ENCODE results near the gene CHURC1. TPM values are rescaled to one million over a fixed set of nuclear protein-coding genes. Genes with fewer than 3 reads are reported as not detected.

Gene CHURC1
- total and polyA plus RNA-seq, 2 of the 8 experiments (the other 6 are each of a cell fraction or from before 2014, with no cell fraction given) = 50.2 to 59.3 TPM

- no peak overlapping the region for H2BK12ac ChIP-seq (ENCODE audit: low read depth, low read length)
Measured at GRCh38 chr14:64899958-64900357, 14.3 kb upstream of the CHURC1 start.

More at GRCh38 chr14:64899958-64900357, 14.3 kb upstream of the CHURC1 start:
- TF ChIP-seq TAF7 (optimal IDR thresholded peaks at IDR 0.05; ENCODE audit: borderline replicate concordance, low read depth, low read length) (no peak), GTF2F1 (IDR thresholded peaks at IDR 0.05; ENCODE audit: borderline replicate concordance, low read depth, low read length) (no peak), BCL11A (IDR thresholded peaks at IDR 0.05; ENCODE audit: low read depth in 2 of 2, low read length in 2 of 2) (no peak), ATF3 (IDR thresholded peaks at IDR 0.05; ENCODE audit: insufficient read depth, low read depth, low read length) (no peak), CBX8 (IDR thresholded peaks at IDR 0.05; ENCODE audit: borderline replicate concordance, low read depth, low read length) (no peak), CTBP2 (IDR thresholded peaks at IDR 0.05; ENCODE audit: borderline replicate concordance, insufficient read depth, insufficient read length, low read length) (no peak), POU5F1 (IDR thresholded peaks at IDR 0.05; ENCODE audit: low read depth, low read length) (no peak), SAP30 (IDR thresholded peaks at IDR 0.05; ENCODE audit: insufficient read depth, insufficient replicate concordance, low read length) (no peak), CEBPB (IDR thresholded peaks at IDR 0.05; ENCODE audit: low read depth, low read length) (no peak), NRF1 (IDR thresholded peaks at IDR 0.05; ENCODE audit: low read depth, low read length) (no peak), SIN3A (conservative IDR thresholded peaks at IDR 0.05 in 1 of 2, IDR thresholded peaks at IDR 0.05 in 1 of 2; ENCODE audit: low read depth in 1 of 2, low read length in 2 of 2) (no peak), KDM4A (IDR thresholded peaks at IDR 0.05; ENCODE audit: low read depth, low read length, severe bottlenecking) (no peak), HDAC2 (IDR thresholded peaks at IDR 0.05; ENCODE audit: borderline replicate concordance in 1 of 2, low read depth in 2 of 2, low read length in 2 of 2) (no peak)
- H3K14ac ChIP-seq (ENCODE audit: insufficient read length) = no peak overlapping the region
- no peaks in the 10 kb centered on the region for H3K9me3 ChIP-seq (ENCODE audit: insufficient read depth in 2 of 2, low read depth in 1 of 2, low read length in 1 of 2)
- no peaks in the 10 kb centered on the region for H3K79me1 ChIP-seq (ENCODE audit: low read depth, low read length)
- H4K5ac ChIP-seq (ENCODE audit: insufficient read length, low read depth, low read length) = no peak overlapping the region
- H3K4ac ChIP-seq (replicated peaks; ENCODE audit: insufficient read length, low read depth, low read length) = no peak overlapping the region
- no peak overlapping the region for H2BK15ac ChIP-seq (ENCODE audit: low read length)
- H3K79me2 ChIP-seq (ENCODE audit: control insufficient read depth in 1 of 2, insufficient read depth in 2 of 2, low read length in 2 of 2) = no peaks in the 10 kb centered on the region
- H3K36me3 ChIP-seq (ENCODE audit: control insufficient read depth in 2 of 4, insufficient read depth in 4 of 4, low read length in 3 of 4) = no peaks in the 10 kb centered on the region
- H2AFZ ChIP-seq (ENCODE audit: low read length) = no peak overlapping the region
- H3K56ac ChIP-seq (replicated peaks; ENCODE audit: insufficient read length, low read depth, low read length) = no peak overlapping the region
- H3K4me3 ChIP-seq (ENCODE audit: extremely low read depth in 1 of 4, insufficient read depth in 2 of 4, low read depth in 3 of 4, low read length in 4 of 4) = no peak overlapping the region
- H3K4me1 ChIP-seq (replicated peaks in 1 of 4; ENCODE audit: control insufficient read depth in 3 of 4, insufficient read depth in 4 of 4, low read length in 3 of 4) = no peaks in the 10 kb centered on the region
- H3K27ac ChIP-seq (ENCODE audit: low read depth, low read length) = no peak overlapping the region
- DNase-seq (ENCODE audit: low read depth in 1 of 2, low spot score in 2 of 2) (no peak), FAIRE-seq (no peak)
- no peak overlapping the region for H2AK5ac ChIP-seq (ENCODE audit: low read depth, low read length)
- no peak overlapping the region for H3K18ac ChIP-seq (ENCODE audit: extremely low read depth, low read length)
- no peak overlapping the region for H2BK20ac ChIP-seq (ENCODE audit: low read length)
- no peak overlapping the region for H2BK5ac ChIP-seq (ENCODE audit: low read depth, low read length)
- H3K4me2 ChIP-seq (ENCODE audit: insufficient read depth in 1 of 2, low read depth in 2 of 2, low read length in 2 of 2) = no peak overlapping the region
- no peak overlapping the region for H3K9ac ChIP-seq (replicated peaks in 1 of 4; ENCODE audit: extremely low read depth in 1 of 4, low read depth in 3 of 4, low read length in 3 of 4)
- no peak overlapping the region for H3K23ac ChIP-seq (ENCODE audit: insufficient read length)
- peaks cover 3% of the 10 kb centered on the region; the same call in 1 of the 2 replicates for H3K23me2 ChIP-seq (ENCODE audit: low read depth, low read length)
- ChIA-PET POLR2A (ENCODE audit: partially characterized antibody) (no interaction called here), CTCF (ENCODE audit: partially characterized antibody) (interaction anchor here (0.6 to 3.8 kb wide), 8 partner anchors 9 to 120 kb away, joined by 3 to 29 read pairs (median 9); no protein-coding TSS in a partner anchor)
- no peaks in the 10 kb centered on the region for H4K20me1 ChIP-seq (replicated peaks in 1 of 2; ENCODE audit: control insufficient read depth in 1 of 2, insufficient read depth in 2 of 2, low read length in 2 of 2)
- no peak overlapping the region for H4K91ac ChIP-seq (replicated peaks; ENCODE audit: insufficient read length, low read length)
- no peak overlapping the region for H4K8ac ChIP-seq (ENCODE audit: extremely low read depth, insufficient read depth, low read length)
- no peaks in the 10 kb centered on the region for H3K27me3 ChIP-seq (replicated peaks in 1 of 4; ENCODE audit: control insufficient read depth in 3 of 4, extremely low read depth in 1 of 4, insufficient read depth in 3 of 4, low read length in 3 of 4)
- 90% methylated on average over 1 of the region's 1 CpG; no CpG with 5 or more reads in 1 of the 2 experiments for WGBS, 2 experiments (ENCODE audit: extremely low coverage in 1 of 2, insufficient coverage in 1 of 2, insufficient read length in 1 of 2, insufficient replicate concordance in 2 of 2, low coverage in 1 of 2, low lambda C conversion rate in 2 of 2, missing lambda C conversion rate in 1 of 2)
- H2BK120ac ChIP-seq (replicated peaks; ENCODE audit: low read depth, low read length) = no peak overlapping the region
